Measurements from ENCODE around the gene TMEM92. TPM values are rescaled to one million over a fixed set of nuclear protein-coding genes. Genes with fewer than 3 reads are reported as not detected.

The TMEM92 gene
- total and polyA plus RNA-seq, 10 of the 15 experiments (the other 5 are each of a cell fraction or from before 2014, with no cell fraction given), result 0.11 to 1.2 (median 0.32) TPM

DNA sequence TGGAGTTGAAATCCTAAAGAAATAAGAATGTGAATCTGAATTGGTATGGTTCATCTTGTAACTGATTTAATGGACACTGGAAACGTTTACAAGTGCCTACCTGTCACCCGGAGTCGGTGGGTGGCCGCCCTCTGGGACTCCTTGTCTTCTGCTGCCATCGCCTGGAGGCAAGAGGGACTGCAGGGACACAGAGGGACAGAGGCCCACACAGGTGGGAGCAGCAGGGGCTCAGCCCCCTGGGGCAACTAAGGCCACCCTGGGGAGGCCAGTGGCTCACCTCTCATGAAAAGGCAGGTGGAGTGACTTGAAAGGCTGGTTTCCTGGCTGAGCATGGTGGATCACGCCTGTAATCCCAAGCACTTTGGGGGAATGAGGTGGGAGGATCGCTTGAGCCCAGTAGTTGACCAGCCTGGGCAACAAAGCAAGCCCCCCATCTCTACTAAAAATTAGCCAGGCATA, 23.2 kb downstream of the TMEM92 start:
- ChIA-PET RAD21 (ENCODE audit: unreplicated experiment) (interaction anchor here (0.7 to 7.8 kb wide), 19 partner anchors 13 to 203 kb away, joined by 3 to 106 read pairs (median 6); partner anchors contain the start of genes COL1A1 and TMEM92), SMC1A (ENCODE audit: uncharacterized antibody, unreplicated experiment) (interaction anchor here (0.6 to 8.7 kb wide), 27 partner anchors 8 to 204 kb away, joined by 3 to 102 read pairs (median 5); partner anchors contain the start of genes COL1A1, PDK2 and TMEM92), CTCF (interaction anchor here (0.6 to 16.9 kb wide), 34 partner anchors 9 to 283 kb away, joined by 3 to 298 read pairs (median 6); partner anchors contain the start of genes COL1A1, LRRC59, PDK2 and SGCA), POLR2A (interaction anchor here (0.6 to 0.7 kb wide), 2 partner anchors 96 to 97 kb away, joined by 5 to 6 read pairs; no protein-coding TSS in a partner anchor)
- Histone ChIP-seq H3K9ac (ENCODE audit: control insufficient read depth, insufficient read depth, low read length) (no peak overlapping the region), H4K20me1 (ENCODE audit: control insufficient read depth, insufficient read depth) (no peaks in the 10 kb centered on the region), H3K36me3 (ENCODE audit: control insufficient read depth in 2 of 2, insufficient read depth in 2 of 2, low read length in 1 of 2) (no peaks in the 10 kb centered on the region), H2AFZ (ENCODE audit: control insufficient read depth, low read depth, low read length) (no peak overlapping the region), H3K4me3 (no peak overlapping the region), H3K79me2 (ENCODE audit: control insufficient read depth, insufficient read depth, low read length) (no peaks in the 10 kb centered on the region), H3K9me3 (replicated peaks; ENCODE audit: control insufficient read depth, insufficient read depth, low read length) (no peaks in the 10 kb centered on the region), H3K27me3 (replicated peaks in 1 of 2; ENCODE audit: control insufficient read depth in 2 of 2, insufficient read depth in 2 of 2, low read length in 1 of 2) (no peaks in the 10 kb centered on the region), H3K27ac (ENCODE audit: control insufficient read depth, insufficient read depth) (no peak overlapping the region), H3K4me2 (ENCODE audit: control insufficient read depth, insufficient read depth) (no peak overlapping the region), H3K4me1 (ENCODE audit: control insufficient read depth, insufficient read depth, low read length) (no peaks in the 10 kb centered on the region)
- FAIRE-seq, result peak; percentile 27
- no peak for DNase-seq (ENCODE audit: low read depth, low spot score)
- BruUV-seq (replicated peaks), result no TSS peak
- ATAC-seq, result peak; percentile 99
- intact Hi-C loops (cut with micrococcal nuclease; ENCODE audit: unreplicated experiment) (loop anchor here (1.0 to 5.0 kb wide), 5 partner anchors 25 to 290 kb away; no protein-coding TSS in a partner anchor), in situ Hi-C loops (cut with MboI) (loop anchor here (10.0 kb wide), 1 partner anchor 103 kb away; no protein-coding TSS in a partner anchor)
- WGBS (ENCODE audit: insufficient coverage, insufficient replicate concordance, low lambda C conversion rate, missing lambda C conversion rate), result 6% methylated on average over 7 of the region's 7 CpGs
- TF ChIP-seq, protein P1, sequence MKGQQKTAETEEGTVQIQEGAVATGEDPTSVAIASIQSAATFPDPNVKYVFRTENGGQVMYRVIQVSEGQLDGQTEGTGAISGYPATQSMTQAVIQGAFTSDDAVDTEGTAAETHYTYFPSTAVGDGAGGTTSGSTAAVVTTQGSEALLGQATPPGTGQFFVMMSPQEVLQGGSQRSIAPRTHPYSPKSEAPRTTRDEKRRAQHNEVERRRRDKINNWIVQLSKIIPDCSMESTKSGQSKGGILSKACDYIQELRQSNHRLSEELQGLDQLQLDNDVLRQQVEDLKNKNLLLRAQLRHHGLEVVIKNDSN (IDR thresholded peaks at IDR 0.05; ENCODE audit: borderline replicate concordance, extremely low read length, insufficient read depth, low read depth, low read length), result no peak
- TF ChIP-seq CREM (IDR thresholded peaks at IDR 0.05; ENCODE audit: low read depth) (no peak), NR2F1 (conservative IDR thresholded peaks at IDR 0.05) (no peak), TARDBP (IDR thresholded peaks at IDR 0.05; ENCODE audit: borderline replicate concordance) (no peak), ETV6 (conservative IDR thresholded peaks at IDR 0.05 in 1 of 2, IDR thresholded peaks at IDR 0.05 in 1 of 2; ENCODE audit: borderline replicate concordance in 1 of 2, low read depth in 1 of 2) (no peak), CEBPB (IDR thresholded peaks at IDR 0.05; ENCODE audit: borderline replicate concordance in 1 of 2, low read depth in 2 of 2, low read length in 2 of 2) (no peak), ZNF274 (IDR thresholded peaks at IDR 0.05; ENCODE audit: insufficient read depth, insufficient read length) (no peak), POU2F2 (IDR thresholded peaks at IDR 0.05; ENCODE audit: borderline replicate concordance, low read depth, low read length) (peak; percentile 62; the same call in 1 of the 3 replicates), EZH2 (IDR thresholded peaks at IDR 0.05; ENCODE audit: borderline replicate concordance, control insufficient read depth, low read depth, low read length) (no peak)
- TF ChIP-seq, protein P2, sequence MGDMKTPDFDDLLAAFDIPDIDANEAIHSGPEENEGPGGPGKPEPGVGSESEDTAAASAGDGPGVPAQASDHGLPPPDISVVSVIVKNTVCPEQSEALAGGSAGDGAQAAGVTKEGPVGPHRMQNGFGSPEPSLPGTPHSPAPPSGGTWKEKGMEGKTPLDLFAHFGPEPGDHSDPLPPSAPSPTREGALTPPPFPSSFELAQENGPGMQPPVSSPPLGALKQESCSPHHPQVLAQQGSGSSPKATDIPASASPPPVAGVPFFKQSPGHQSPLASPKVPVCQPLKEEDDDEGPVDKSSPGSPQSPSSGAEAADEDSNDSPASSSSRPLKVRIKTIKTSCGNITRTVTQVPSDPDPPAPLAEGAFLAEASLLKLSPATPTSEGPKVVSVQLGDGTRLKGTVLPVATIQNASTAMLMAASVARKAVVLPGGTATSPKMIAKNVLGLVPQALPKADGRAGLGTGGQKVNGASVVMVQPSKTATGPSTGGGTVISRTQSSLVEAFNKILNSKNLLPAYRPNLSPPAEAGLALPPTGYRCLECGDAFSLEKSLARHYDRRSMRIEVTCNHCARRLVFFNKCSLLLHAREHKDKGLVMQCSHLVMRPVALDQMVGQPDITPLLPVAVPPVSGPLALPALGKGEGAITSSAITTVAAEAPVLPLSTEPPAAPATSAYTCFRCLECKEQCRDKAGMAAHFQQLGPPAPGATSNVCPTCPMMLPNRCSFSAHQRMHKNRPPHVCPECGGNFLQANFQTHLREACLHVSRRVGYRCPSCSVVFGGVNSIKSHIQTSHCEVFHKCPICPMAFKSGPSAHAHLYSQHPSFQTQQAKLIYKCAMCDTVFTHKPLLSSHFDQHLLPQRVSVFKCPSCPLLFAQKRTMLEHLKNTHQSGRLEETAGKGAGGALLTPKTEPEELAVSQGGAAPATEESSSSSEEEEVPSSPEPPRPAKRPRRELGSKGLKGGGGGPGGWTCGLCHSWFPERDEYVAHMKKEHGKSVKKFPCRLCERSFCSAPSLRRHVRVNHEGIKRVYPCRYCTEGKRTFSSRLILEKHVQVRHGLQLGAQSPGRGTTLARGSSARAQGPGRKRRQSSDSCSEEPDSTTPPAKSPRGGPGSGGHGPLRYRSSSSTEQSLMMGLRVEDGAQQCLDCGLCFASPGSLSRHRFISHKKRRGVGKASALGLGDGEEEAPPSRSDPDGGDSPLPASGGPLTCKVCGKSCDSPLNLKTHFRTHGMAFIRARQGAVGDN (IDR thresholded peaks at IDR 0.05), result no peak
- TF ChIP-seq, protein P3, sequence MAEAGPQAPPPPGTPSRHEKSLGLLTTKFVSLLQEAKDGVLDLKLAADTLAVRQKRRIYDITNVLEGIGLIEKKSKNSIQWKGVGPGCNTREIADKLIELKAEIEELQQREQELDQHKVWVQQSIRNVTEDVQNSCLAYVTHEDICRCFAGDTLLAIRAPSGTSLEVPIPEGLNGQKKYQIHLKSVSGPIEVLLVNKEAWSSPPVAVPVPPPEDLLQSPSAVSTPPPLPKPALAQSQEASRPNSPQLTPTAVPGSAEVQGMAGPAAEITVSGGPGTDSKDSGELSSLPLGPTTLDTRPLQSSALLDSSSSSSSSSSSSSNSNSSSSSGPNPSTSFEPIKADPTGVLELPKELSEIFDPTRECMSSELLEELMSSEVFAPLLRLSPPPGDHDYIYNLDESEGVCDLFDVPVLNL (IDR thresholded peaks at IDR 0.05; ENCODE audit: low read depth, low read length), result no peak
- TF ChIP-seq, protein P4, sequence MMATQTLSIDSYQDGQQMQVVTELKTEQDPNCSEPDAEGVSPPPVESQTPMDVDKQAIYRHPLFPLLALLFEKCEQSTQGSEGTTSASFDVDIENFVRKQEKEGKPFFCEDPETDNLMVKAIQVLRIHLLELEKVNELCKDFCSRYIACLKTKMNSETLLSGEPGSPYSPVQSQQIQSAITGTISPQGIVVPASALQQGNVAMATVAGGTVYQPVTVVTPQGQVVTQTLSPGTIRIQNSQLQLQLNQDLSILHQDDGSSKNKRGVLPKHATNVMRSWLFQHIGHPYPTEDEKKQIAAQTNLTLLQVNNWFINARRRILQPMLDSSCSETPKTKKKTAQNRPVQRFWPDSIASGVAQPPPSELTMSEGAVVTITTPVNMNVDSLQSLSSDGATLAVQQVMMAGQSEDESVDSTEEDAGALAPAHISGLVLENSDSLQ (IDR thresholded peaks at IDR 0.05), result no peak
- TF ChIP-seq, protein P5, sequence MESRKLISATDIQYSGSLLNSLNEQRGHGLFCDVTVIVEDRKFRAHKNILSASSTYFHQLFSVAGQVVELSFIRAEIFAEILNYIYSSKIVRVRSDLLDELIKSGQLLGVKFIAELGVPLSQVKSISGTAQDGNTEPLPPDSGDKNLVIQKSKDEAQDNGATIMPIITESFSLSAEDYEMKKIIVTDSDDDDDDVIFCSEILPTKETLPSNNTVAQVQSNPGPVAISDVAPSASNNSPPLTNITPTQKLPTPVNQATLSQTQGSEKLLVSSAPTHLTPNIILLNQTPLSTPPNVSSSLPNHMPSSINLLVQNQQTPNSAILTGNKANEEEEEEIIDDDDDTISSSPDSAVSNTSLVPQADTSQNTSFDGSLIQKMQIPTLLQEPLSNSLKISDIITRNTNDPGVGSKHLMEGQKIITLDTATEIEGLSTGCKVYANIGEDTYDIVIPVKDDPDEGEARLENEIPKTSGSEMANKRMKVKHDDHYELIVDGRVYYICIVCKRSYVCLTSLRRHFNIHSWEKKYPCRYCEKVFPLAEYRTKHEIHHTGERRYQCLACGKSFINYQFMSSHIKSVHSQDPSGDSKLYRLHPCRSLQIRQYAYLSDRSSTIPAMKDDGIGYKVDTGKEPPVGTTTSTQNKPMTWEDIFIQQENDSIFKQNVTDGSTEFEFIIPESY (IDR thresholded peaks at IDR 0.05), result no peak

Measured in GM12878 (cell line).